Gastroesophageal sphincter (tissue), 3 donors: ENCODE measurements around the gene NPHP1.
"Not testable (repeated sequence)": the region's sequence is repeated elsewhere in the genome, so short reads cannot be mapped to it uniquely, and the experiment has no call there.

ENCODE experiments used
- EP300 ChIP-seq: sonication (generic); formaldehyde crosslinking; IDR thresholded peaks from one replicate; pipeline ENCODE4 v1.6.1; 2017; ENCODE audit warnings: antibody characterized with exemption, mild to moderate bottlenecking
- POLR2A ChIP-seq, 2 donors: fragments of 450-650 bp; IDR thresholded peaks; one replicate each; pipeline ENCODE4 v1.6.1; 2017; ENCODE audit warnings: antibody characterized with exemption in 2 of 2, mild to moderate bottlenecking in 2 of 2, moderate library complexity in 1 of 2
- POLR2AphosphoS5 ChIP-seq: sonication (generic); formaldehyde crosslinking; IDR thresholded peaks from one replicate; pipeline ENCODE4 v1.6.1; 2017; ENCODE audit warnings: antibody characterized with exemption
- TF ChIP-seq, protein P1 (sequence below), 4 experiments: fragments of 200-600 bp in 2 of 4; fragments of 450-650 bp in 2 of 4; sonication (generic) in 1 of 4; IDR thresholded peaks; one replicate each; pipeline ENCODE4 v1.5.1; 2017 to 2019; ENCODE audit warnings: antibody characterized with exemption in 4 of 4, mild to moderate bottlenecking in 2 of 4, moderate library complexity in 2 of 4

DNA sequence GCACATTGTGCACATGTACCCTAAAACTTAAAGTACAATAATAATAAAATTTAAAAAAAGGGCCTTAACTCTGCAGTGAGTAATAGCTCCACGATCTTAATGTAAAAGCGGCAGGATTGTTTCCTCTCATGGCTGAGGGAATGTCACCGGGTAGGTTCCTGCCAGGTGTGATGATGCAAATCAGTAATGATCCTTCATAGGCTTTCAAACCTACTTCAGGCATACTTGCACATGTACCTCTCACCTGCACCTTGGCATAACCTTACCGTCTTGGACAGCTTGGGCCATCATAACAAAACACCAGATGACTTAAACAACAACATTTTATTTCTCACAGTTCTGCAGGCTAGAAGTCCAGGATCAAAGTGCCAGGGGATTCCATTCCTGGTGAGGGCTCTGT lies 128.9 kb downstream of the NPHP1 start:
- not testable (repeated sequence) for TF ChIP-seq EP300; POLR2AphosphoS5; POLR2A (IDR thresholded peaks at IDR 0.05)
- TF ChIP-seq, protein P1, sequence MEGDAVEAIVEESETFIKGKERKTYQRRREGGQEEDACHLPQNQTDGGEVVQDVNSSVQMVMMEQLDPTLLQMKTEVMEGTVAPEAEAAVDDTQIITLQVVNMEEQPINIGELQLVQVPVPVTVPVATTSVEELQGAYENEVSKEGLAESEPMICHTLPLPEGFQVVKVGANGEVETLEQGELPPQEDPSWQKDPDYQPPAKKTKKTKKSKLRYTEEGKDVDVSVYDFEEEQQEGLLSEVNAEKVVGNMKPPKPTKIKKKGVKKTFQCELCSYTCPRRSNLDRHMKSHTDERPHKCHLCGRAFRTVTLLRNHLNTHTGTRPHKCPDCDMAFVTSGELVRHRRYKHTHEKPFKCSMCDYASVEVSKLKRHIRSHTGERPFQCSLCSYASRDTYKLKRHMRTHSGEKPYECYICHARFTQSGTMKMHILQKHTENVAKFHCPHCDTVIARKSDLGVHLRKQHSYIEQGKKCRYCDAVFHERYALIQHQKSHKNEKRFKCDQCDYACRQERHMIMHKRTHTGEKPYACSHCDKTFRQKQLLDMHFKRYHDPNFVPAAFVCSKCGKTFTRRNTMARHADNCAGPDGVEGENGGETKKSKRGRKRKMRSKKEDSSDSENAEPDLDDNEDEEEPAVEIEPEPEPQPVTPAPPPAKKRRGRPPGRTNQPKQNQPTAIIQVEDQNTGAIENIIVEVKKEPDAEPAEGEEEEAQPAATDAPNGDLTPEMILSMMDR (IDR thresholded peaks at IDR 0.05), result not testable (repeated sequence)
